DOHH2 (cell line): ENCODE results near the gene ALPK1.

Source experiments
- H3F3A ChIP-seq: fragments of 200-600 bp; sonication (generic), shearing (Covaris generic); 2 replicates; pipeline ENCODE4 v1.6.0; 2016; ENCODE audit warnings: antibody characterized with exemption, mild to moderate bottlenecking; ENCODE audit not compliant: control insufficient read depth, insufficient read depth
- H3K27ac ChIP-seq: fragments of 200-600 bp; sonication (generic); 2 replicates; pipeline ENCODE4 v1.5.1; 2014; ENCODE audit warnings: low read depth, mild to moderate bottlenecking, low read length, moderate library complexity
- H3K27me3 ChIP-seq: fragments of 200-600 bp; sonication (generic); 2 replicates; pipeline ENCODE4 v1.6.1; 2014; ENCODE audit warnings: mild to moderate bottlenecking, low read length, mixed read lengths; ENCODE audit not compliant: control insufficient read depth
- H3K36me3 ChIP-seq: fragments of 200-600 bp; sonication (generic); 2 replicates; pipeline ENCODE4 v1.6.1; 2014; ENCODE audit warnings: mild to moderate bottlenecking, low read length, moderate library complexity, mixed read lengths; ENCODE audit not compliant: control insufficient read depth
- H3K4me1 ChIP-seq: fragments of 200-600 bp; sonication (generic); 2 replicates; pipeline ENCODE4 v1.6.1; 2014; ENCODE audit warnings: mild to moderate bottlenecking, low read length, mixed read lengths; ENCODE audit not compliant: control insufficient read depth
- H3K4me2 ChIP-seq: fragments of 200-600 bp; sonication (generic); 2 replicates; pipeline ENCODE4 v1.6.0; 2014; ENCODE audit warnings: mild to moderate bottlenecking, low read length, moderate library complexity
- H3K4me3 ChIP-seq: fragments of 200-600 bp; sonication (generic); 2 replicates; pipeline ENCODE4 v1.5.1; 2014; ENCODE audit warnings: mild to moderate bottlenecking, low read length, mixed read lengths
- H3K79me2 ChIP-seq: fragments of 200-600 bp; sonication (generic); 2 replicates; pipeline ENCODE4 v1.6.1; 2014; ENCODE audit warnings: mild to moderate bottlenecking, low read length, mixed read lengths; ENCODE audit not compliant: control insufficient read depth
- H3K9me2 ChIP-seq: fragments of 200-600 bp; sonication (generic); replicated peaks from 2 replicates; pipeline ENCODE4 v1.6.1; 2014; ENCODE audit warnings: mild to moderate bottlenecking, low read length, mixed read lengths; ENCODE audit not compliant: control insufficient read depth
- H3K9me3 ChIP-seq: fragments of 200-600 bp; sonication (generic); 2 replicates; pipeline ENCODE4 v1.6.1; 2014; ENCODE audit warnings: antibody characterized with exemption, low read length, mixed read lengths; ENCODE audit not compliant: control insufficient read depth, insufficient read depth
- H4K20me1 ChIP-seq: fragments of 200-600 bp; sonication (generic); 2 replicates; pipeline ENCODE4 v1.6.0; 2014; ENCODE audit warnings: low read depth, mild to moderate bottlenecking, antibody characterized with exemption, low read length, moderate library complexity; ENCODE audit not compliant: control insufficient read depth, insufficient read depth
- CTCF ChIP-seq: fragments of 200-600 bp; sonication (generic); IDR thresholded peaks from one replicate; pipeline ENCODE4 v1.5.1; 2014; ENCODE audit warnings: antibody characterized with exemption, mild to moderate bottlenecking, low read depth, low read length; ENCODE audit not compliant: poor library complexity, severe bottlenecking
- EZH2phosphoT487 ChIP-seq: fragments of 200-600 bp; sonication (generic); IDR thresholded peaks from 2 replicates; pipeline ENCODE4 v1.6.1; 2017; ENCODE audit warnings: borderline replicate concordance, mild to moderate bottlenecking, antibody characterized with exemption, low read length, moderate library complexity, mixed read lengths

The ALPK1 gene

GRCh38 chr4:112357453-112357852, 60.3 kb downstream of the ALPK1 start:
- Histone ChIP-seq H3K27me3 (no peaks in the 10 kb centered on the region), H3K4me3 (no peak overlapping the region), H3K36me3 (no peaks in the 10 kb centered on the region), H3F3A (no peaks in the 10 kb centered on the region), H4K20me1 (no peaks in the 10 kb centered on the region), H3K4me1 (no peaks in the 10 kb centered on the region), H3K27ac (no peak overlapping the region), H3K79me2 (no peaks in the 10 kb centered on the region), H3K4me2 (no peak overlapping the region), H3K9me3 (peaks cover 4% of the 10 kb centered on the region; the same call in 1 of the 2 replicates), H3K9me2 (no peaks in the 10 kb centered on the region)
- TF ChIP-seq EZH2phosphoT487 (no peak), CTCF (no peak)

- H3K4me3 ChIP-seq: no peak overlapping the region
- H4K20me1 ChIP-seq: no peaks in the 10 kb centered on the region
- no peak overlapping the region for H3K27ac ChIP-seq
- H3K79me2 ChIP-seq: no peaks in the 10 kb centered on the region
- no peak for TF ChIP-seq CTCF
- no peak for TF ChIP-seq EZH2phosphoT487
- H3K36me3 ChIP-seq: no peaks in the 10 kb centered on the region
- no peaks in the 10 kb centered on the region for H3K27me3 ChIP-seq
- no peak overlapping the region for H3K4me2 ChIP-seq
- H3K9me2 ChIP-seq: no peaks in the 10 kb centered on the region
- peaks cover 4% of the 10 kb centered on the region; the same call in 1 of the 2 replicates for H3K9me3 ChIP-seq
- H3K4me1 ChIP-seq: no peaks in the 10 kb centered on the region
- H3F3A ChIP-seq: no peaks in the 10 kb centered on the region
Observed at GRCh38 chr4:112357897-112358296, 60.7 kb downstream of the ALPK1 start.

- H3F3A ChIP-seq: no peaks in the 10 kb centered on the region
- no peaks in the 10 kb centered on the region for H3K27me3 ChIP-seq
- no peaks in the 10 kb centered on the region for H4K20me1 ChIP-seq
- H3K9me2 ChIP-seq: no peaks in the 10 kb centered on the region
- no peak overlapping the region for H3K27ac ChIP-seq
- H3K36me3 ChIP-seq: no peaks in the 10 kb centered on the region
- H3K79me2 ChIP-seq: no peaks in the 10 kb centered on the region
- no peak overlapping the region for H3K4me3 ChIP-seq
- H3K4me2 ChIP-seq: no peak overlapping the region
- no peaks in the 10 kb centered on the region for H3K4me1 ChIP-seq
- H3K9me3 ChIP-seq: peaks cover 4% of the 10 kb centered on the region; the same call in 1 of the 2 replicates
- TF ChIP-seq CTCF (no peak), EZH2phosphoT487 (no peak)
Observed at GRCh38 chr4:112358415-112358814, 61.2 kb downstream of the ALPK1 start.
